Natural killer cell treated with Interleukin-12 subunit alpha and Interleukin-12 subunit beta and Interleukin-15 and Interleukin-18, amount 100 ng/mL, for 72 hours (primary cell): ENCODE data around the gene MMP14. TPM values are rescaled to one million over a fixed set of nuclear protein-coding genes. Genes with fewer than 3 reads are reported as not detected.

Source experiments
- ATAC-seq, 2 donors: fragments of 150-1000 bp; cut with Tn5 transposase in 1 of 2; sonication (Bioruptor Pico), chemical (Tn5 transposase) in 1 of 2; 2 replicates each; pipeline ENCODE4 v1.10.0; 2021
- DNase-seq: peaks from one replicate; pipeline ENCODE4 v3.0.0; 2022; ENCODE audit warnings: low spot score
- H3K27ac Mint-ChIP-seq, 2 donors: 1 replicate in 1 of 2; 2 replicates in 1 of 2; pipeline ENCODE4 v1.8.0; 2022; ENCODE audit warnings: mixed read lengths in 2 of 2, mild to moderate bottlenecking in 1 of 2, moderate library complexity in 1 of 2
- H3K27me3 Mint-ChIP-seq, 2 donors: 1 replicate in 1 of 2; 2 replicates in 1 of 2; pipeline ENCODE4 v1.8.0; 2022; ENCODE audit warnings: mixed read lengths in 2 of 2
- H3K36me3 Mint-ChIP-seq: one replicate; pipeline ENCODE4 v1.8.0; 2022; ENCODE audit warnings: mixed read lengths
- H3K4me1 Mint-ChIP-seq, 2 donors: 1 replicate in 1 of 2; 2 replicates in 1 of 2; pipeline ENCODE4 v1.8.0; 2022; ENCODE audit warnings: low read depth in 2 of 2, mixed read lengths in 2 of 2, mild to moderate bottlenecking in 1 of 2
- H3K4me3 Mint-ChIP-seq: one replicate; pipeline ENCODE4 v1.8.0; 2022; ENCODE audit warnings: mixed read lengths
- H3K9me3 Mint-ChIP-seq: 2 replicates; pipeline ENCODE4 v1.8.0; 2022; ENCODE audit warnings: mixed read lengths
- total RNA-seq, 2 donors: library from RNA; stranded (reverse); gene quantifications; one replicate each; pipeline ENCODE4 v1.2.3, GENCODE V29; 2022

Gene MMP14
- total RNA-seq, 2 donors from 2014 or later = 3.7 to 8.0 TPM

- Mint-ChIP-seq H3K4me1 (peaks cover 9 to 11% of the 10 kb centered on the region in 2 donors), H3K27ac (no peak overlapping the region), H3K27me3 (peaks cover 14 to 28% of the 10 kb centered on the region in 2 donors), H3K9me3 (no peaks in the 10 kb centered on the region), H3K4me3 (no peak overlapping the region), H3K36me3 (no peaks in the 10 kb centered on the region)
- DNase-seq (no peak), ATAC-seq (no peak)
Observed at GRCh38 chr14:22841769-22842168, 5.4 kb downstream of the MMP14 start.

GRCh38 chr14:22842211-22843122 is 6.1 kb downstream of the MMP14 start:
- H3K4me1 Mint-ChIP-seq = peaks cover 5 to 6% of the 10 kb centered on the region in 2 donors

DNA sequence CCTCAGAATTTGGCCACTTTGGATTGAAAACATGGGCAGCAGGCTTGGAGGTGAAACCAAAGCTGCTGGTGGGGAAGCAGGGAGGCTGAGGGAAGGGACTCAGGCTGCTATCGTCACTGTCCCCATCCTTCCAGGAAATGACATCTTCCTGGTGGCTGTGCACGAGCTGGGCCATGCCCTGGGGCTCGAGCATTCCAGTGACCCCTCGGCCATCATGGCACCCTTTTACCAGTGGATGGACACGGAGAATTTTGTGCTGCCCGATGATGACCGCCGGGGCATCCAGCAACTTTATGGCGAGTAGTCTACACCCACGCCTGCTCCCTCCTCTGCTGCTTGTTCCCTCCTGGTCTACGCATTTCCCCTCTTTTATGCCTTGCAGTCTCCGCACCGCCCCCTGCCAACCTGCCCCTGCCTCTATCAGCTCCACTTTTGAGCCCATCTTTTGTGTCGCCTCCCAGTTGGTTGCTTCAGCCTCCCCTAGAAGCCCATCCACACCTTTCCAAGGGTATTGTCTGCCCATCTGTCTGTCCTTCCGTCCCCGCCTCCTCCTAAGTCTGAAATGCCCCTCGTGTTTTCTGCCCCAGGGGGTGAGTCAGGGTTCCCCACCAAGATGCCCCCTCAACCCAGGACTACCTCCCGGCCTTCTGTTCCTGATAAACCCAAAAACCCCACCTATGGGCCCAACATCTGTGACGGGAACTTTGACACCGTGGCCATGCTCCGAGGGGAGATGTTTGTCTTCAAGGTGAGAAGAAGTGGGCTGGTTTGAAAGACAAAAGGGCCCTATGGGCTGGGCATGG is 6.9 kb downstream of the MMP14 start:
- no peak for ATAC-seq
- Mint-ChIP-seq H3K27ac (no peak overlapping the region), H3K36me3 (no peaks in the 10 kb centered on the region)

More at GRCh38 chr14:22842211-22843122, 6.1 kb downstream of the MMP14 start:
- Mint-ChIP-seq H3K27ac (no peak overlapping the region), H3K9me3 (no peaks in the 10 kb centered on the region), H3K4me3 (no peak overlapping the region), H3K27me3 (peaks cover 7 to 25% of the 10 kb centered on the region in 2 donors), H3K36me3 (no peaks in the 10 kb centered on the region)
- DNase-seq = no peak
- ATAC-seq = no peak

DNA sequence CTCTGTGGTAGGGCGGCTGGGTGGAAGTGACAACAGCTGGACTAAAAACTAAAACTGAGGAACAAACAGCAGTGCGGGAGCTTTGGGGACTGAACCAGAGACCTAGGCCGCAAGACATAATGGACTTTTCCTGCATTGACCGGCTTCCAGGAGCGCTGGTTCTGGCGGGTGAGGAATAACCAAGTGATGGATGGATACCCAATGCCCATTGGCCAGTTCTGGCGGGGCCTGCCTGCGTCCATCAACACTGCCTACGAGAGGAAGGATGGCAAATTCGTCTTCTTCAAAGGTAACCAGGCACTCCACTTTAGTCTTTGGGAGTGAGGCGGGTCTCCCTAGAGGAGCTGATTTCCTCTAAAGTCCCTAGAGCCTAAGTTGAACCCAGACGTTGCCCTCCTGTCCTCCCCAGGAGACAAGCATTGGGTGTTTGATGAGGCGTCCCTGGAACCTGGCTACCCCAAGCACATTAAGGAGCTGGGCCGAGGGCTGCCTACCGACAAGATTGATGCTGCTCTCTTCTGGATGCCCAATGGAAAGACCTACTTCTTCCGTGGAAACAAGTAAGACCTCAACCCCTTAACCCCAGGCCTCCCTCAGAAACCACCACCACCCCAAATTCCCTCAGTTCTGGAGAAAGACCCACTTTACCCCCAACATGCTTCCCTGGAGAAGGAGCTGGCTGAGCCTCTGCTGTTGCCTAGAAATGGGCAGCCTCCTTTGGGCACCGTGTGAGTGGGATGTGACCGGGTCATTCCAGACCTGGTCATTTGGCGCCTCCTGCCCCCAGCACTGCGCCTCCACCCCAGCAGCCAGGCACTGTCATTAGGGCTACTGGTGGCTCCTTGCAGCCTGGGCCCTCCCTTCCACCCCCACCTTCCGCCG is 8.1 kb downstream of the MMP14 start:
- peaks cover 6 to 25% of the 10 kb centered on the region in 2 donors for H3K27me3 Mint-ChIP-seq
- H3K9me3 Mint-ChIP-seq = no peaks in the 10 kb centered on the region
- H3K4me3 Mint-ChIP-seq = no peak overlapping the region
- peaks cover 0 to 8% of the 10 kb centered on the region in 2 donors for H3K4me1 Mint-ChIP-seq
- no peak overlapping the region for H3K27ac Mint-ChIP-seq
- DNase-seq (no peak), ATAC-seq (no peak)
- no peaks in the 10 kb centered on the region for H3K36me3 Mint-ChIP-seq

More for the DNA sequence above, 6.9 kb downstream of the MMP14 start:
- Mint-ChIP-seq H3K4me3 (no peak overlapping the region), H3K27me3 (peaks cover 7 to 25% of the 10 kb centered on the region in 2 donors), H3K9me3 (no peaks in the 10 kb centered on the region), H3K4me1 (peaks cover 5 to 6% of the 10 kb centered on the region in 2 donors)
- DNase-seq = no peak

DNA sequence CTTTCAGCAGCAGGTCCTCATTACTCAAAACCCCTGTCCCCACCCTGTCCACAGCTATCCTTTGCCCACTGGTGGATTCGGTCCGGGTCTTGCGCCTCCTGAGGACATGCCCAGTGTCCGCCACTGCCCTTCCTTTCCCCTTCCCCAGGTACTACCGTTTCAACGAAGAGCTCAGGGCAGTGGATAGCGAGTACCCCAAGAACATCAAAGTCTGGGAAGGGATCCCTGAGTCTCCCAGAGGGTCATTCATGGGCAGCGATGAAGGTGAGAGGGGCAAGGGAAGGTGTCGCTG is 8.7 kb downstream of the MMP14 start:
- H3K4me3 Mint-ChIP-seq = no peak overlapping the region
- H3K4me1 Mint-ChIP-seq = peaks cover 0 to 11% of the 10 kb centered on the region in 2 donors
- H3K27me3 Mint-ChIP-seq = peaks cover 6 to 25% of the 10 kb centered on the region in 2 donors
- H3K36me3 Mint-ChIP-seq = no peaks in the 10 kb centered on the region
- no peaks in the 10 kb centered on the region for H3K9me3 Mint-ChIP-seq
- peak overlapping the region in 1 of 2 donors; percentile 17 for H3K27ac Mint-ChIP-seq
- DNase-seq (no peak), ATAC-seq (no peak)

DNA sequence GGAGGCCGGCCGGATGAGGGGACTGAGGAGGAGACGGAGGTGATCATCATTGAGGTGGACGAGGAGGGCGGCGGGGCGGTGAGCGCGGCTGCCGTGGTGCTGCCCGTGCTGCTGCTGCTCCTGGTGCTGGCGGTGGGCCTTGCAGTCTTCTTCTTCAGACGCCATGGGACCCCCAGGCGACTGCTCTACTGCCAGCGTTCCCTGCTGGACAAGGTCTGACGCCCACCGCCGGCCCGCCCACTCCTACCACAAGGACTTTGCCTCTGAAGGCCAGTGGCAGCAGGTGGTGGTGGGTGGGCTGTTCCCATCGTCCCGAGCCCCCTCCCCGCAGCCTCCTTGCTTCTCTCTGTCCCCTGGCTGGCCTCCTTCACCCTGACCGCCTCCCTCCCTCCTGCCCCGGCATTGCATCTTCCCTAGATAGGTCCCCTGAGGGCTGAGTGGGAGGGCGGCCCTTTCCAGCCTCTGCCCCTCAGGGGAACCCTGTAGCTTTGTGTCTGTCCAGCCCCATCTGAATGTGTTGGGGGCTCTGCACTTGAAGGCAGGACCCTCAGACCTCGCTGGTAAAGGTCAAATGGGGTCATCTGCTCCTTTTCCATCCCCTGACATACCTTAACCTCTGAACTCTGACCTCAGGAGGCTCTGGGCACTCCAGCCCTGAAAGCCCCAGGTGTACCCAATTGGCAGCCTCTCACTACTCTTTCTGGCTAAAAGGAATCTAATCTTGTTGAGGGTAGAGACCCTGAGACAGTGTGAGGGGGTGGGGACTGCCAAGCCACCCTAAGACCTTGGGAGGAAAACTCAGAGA is 9.6 kb downstream of the MMP14 start:
- Mint-ChIP-seq H3K36me3 (no peaks in the 10 kb centered on the region), H3K4me1 (peaks cover 1 to 12% of the 10 kb centered on the region in 2 donors), H3K27ac (peak overlapping the region; percentile 17 to 28), H3K4me3 (no peak overlapping the region), H3K27me3 (peaks cover 6 to 23% of the 10 kb centered on the region in 2 donors), H3K9me3 (no peaks in the 10 kb centered on the region)
- DNase-seq (no peak), ATAC-seq (no peak)

- Mint-ChIP-seq H3K36me3 (no peaks in the 10 kb centered on the region), H3K4me3 (no peak overlapping the region), H3K27ac (peak overlapping the region in 1 of 2 donors; percentile 28), H3K27me3 (peaks cover 6 to 20% of the 10 kb centered on the region in 2 donors), H3K9me3 (no peaks in the 10 kb centered on the region), H3K4me1 (peaks cover 10 to 20% of the 10 kb centered on the region in 2 donors)
- ATAC-seq (no peak), DNase-seq (no peak)
Observed at GRCh38 chr14:22846811-22847307, 10.5 kb downstream of the MMP14 start.

DNA sequence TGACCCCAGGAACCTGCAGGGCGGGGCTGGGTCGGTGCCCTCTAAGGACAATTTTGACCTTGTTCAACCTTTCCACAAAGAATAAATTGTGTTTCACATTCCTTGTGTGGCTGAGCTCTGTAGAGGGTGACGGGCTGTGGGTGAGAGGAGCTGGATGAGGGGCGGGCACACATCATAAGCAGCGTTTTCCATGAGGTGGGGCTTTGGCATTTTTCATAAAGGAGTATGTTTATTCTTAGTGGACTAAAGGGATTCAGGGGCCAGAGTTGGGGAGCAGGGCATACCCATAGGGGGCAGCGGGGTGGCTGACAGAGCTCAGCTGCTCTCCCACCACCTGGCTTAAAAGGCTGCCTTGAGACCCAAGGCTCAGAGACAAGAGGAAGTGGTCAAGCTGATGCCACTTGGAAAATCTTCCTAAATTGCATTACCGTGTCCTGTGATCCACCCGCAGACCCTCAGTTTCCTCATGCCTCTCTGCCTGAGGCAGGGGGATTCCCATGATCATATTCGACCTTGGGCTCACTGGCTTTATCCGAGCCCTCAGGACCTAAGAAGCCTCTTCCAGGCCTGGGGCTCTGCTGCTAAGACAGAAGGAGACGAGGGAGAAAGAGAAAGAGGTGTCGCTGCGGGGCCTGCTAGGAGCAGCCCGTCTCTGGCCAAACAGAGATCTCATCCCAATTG is 11.4 kb downstream of the MMP14 start:
- H3K4me1 Mint-ChIP-seq = peaks cover 12 to 22% of the 10 kb centered on the region in 2 donors
- H3K9me3 Mint-ChIP-seq = no peaks in the 10 kb centered on the region
- peaks cover 6 to 20% of the 10 kb centered on the region in 2 donors for H3K27me3 Mint-ChIP-seq
- ATAC-seq = no peak
- peak overlapping the region in 1 of 2 donors; percentile 37 for H3K27ac Mint-ChIP-seq
- no peak for DNase-seq
- H3K4me3 Mint-ChIP-seq = no peak overlapping the region
- no peaks in the 10 kb centered on the region for H3K36me3 Mint-ChIP-seq

DNA sequence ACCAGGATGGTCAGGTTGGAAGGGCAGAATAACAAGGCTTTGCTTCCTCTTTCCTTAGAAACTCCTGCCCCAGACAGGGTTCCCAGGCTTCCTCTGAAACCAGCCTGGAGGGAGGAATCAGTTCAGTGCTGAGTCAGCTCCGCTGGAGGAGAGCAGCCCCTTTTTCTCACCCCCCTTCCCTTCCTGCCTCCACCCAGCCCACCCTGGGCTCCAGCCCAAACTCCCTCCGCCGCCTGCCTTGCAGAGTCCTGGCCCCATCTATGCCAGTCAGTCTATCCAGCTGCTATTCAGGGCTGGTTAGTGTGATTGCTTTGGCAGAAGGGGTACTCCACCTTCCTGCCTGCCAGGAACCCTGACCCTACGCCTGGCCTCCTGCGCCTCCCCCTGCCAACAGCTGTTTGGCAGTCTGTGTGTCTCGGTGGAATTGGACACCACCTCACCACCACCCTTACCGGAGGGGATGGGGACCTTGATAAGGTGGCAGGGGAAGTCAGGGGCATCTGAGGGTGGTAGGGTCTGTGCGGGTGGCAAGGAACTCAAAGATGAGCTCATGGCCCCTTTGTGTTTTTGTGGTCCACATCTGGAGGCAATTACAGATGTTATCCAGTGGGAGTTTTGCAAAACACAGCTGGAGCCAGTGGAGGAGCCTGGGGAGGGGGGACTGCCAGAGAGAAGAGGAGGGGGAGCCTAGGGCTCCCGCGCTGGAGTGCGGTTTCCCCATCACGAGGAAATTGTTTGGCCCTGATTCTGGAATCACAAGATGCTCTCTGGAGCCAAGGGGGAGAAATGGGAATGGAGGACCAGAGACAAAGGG is 12.2 kb downstream of the MMP14 start:
- peaks cover 6 to 17% of the 10 kb centered on the region in 2 donors for H3K27me3 Mint-ChIP-seq
- no peaks in the 10 kb centered on the region for H3K9me3 Mint-ChIP-seq
- H3K4me3 Mint-ChIP-seq = no peak overlapping the region
- no peak for DNase-seq
- peaks cover 16 to 26% of the 10 kb centered on the region in 2 donors for H3K4me1 Mint-ChIP-seq
- peak overlapping the region in 1 of 2 donors; percentile 30 for H3K27ac Mint-ChIP-seq
- no peak for ATAC-seq
- no peaks in the 10 kb centered on the region for H3K36me3 Mint-ChIP-seq

- Mint-ChIP-seq H3K9me3 (no peaks in the 10 kb centered on the region), H3K4me1 (peaks cover 16 to 26% of the 10 kb centered on the region in 2 donors), H3K27me3 (peaks cover 6 to 16% of the 10 kb centered on the region in 2 donors), H3K4me3 (no peak overlapping the region), H3K36me3 (no peaks in the 10 kb centered on the region), H3K27ac (peak overlapping the region in 1 of 2 donors; percentile 40)
- no peak for DNase-seq
- ATAC-seq = no peak
Observed at GRCh38 chr14:22849212-22849819, 12.9 kb downstream of the MMP14 start.
